Stimulated activated CD4-positive, alpha-beta T cell treated with anti-CD3 and anti-CD28 coated beads, Interleukin-2, amount 100 ng/mL, for 48 hours (primary cell): Measurements from ENCODE around the gene STRA8.

Source experiments
- DNase-seq, 2 donors: peaks; one replicate each; pipeline ENCODE4 v3.0.0-alpha.2; 2020

Gene STRA8

GRCh38 chr7:135233570-135233969 is at the start of gene STRA8:
Gene STRA8 (plus strand): TSS chr7:135233838. CDS start chr7:135240525, 6,687 bp downstream.
- DNase-seq, result no peak

- no peak for DNase-seq
Measured at GRCh38 chr7:135184254-135184841, 49.3 kb upstream of the STRA8 start.

GRCh38 chr7:135185471-135186260 is 48.0 kb upstream of the STRA8 start:
- no peak for DNase-seq

GRCh38 chr7:135186261-135186540 is 47.4 kb upstream of the STRA8 start:
- no peak for DNase-seq

GRCh38 chr7:135186841-135187253 is 46.8 kb upstream of the STRA8 start:
- no peak for DNase-seq

- DNase-seq, result no peak
Measured at GRCh38 chr7:135188298-135188984, 45.2 kb upstream of the STRA8 start.

GRCh38 chr7:135189221-135189662 is 44.4 kb upstream of the STRA8 start:
- no peak for DNase-seq

GRCh38 chr7:135189961-135190360 is 43.7 kb upstream of the STRA8 start:
- DNase-seq, result no peak

GRCh38 chr7:135190703-135191102 is 42.9 kb upstream of the STRA8 start:
- no peak for DNase-seq

- DNase-seq, result no peak
Measured at GRCh38 chr7:135192914-135193536, 40.6 kb upstream of the STRA8 start.

GRCh38 chr7:135193615-135194081 is 40.0 kb upstream of the STRA8 start:
- no peak for DNase-seq

- no peak for DNase-seq
Measured at GRCh38 chr7:135194494-135195095, 39.0 kb upstream of the STRA8 start.

- DNase-seq, result no peak
Measured at GRCh38 chr7:135195156-135195555, 38.5 kb upstream of the STRA8 start.

GRCh38 chr7:135195968-135196629 is 37.5 kb upstream of the STRA8 start:
- DNase-seq, result no peak

- no peak for DNase-seq
Measured at GRCh38 chr7:135197343-135197742, 36.3 kb upstream of the STRA8 start.

- DNase-seq, result no peak
Measured at GRCh38 chr7:135197906-135198655, 35.6 kb upstream of the STRA8 start.

- no peak for DNase-seq
Measured at GRCh38 chr7:135199439-135199838, 34.2 kb upstream of the STRA8 start.

- no peak for DNase-seq
Measured at GRCh38 chr7:135200821-135201331, 32.8 kb upstream of the STRA8 start.

GRCh38 chr7:135201350-135201749 is 32.3 kb upstream of the STRA8 start:
- DNase-seq, result no peak

GRCh38 chr7:135204341-135204749 is 29.3 kb upstream of the STRA8 start:
- no peak for DNase-seq

- no peak for DNase-seq
Measured at GRCh38 chr7:135204876-135205275, 28.8 kb upstream of the STRA8 start.

- DNase-seq, result no peak
Measured at GRCh38 chr7:135205850-135206249, 27.8 kb upstream of the STRA8 start.
